Calu3 (cell line): ENCODE measurements around the gene CHST12. TPM values are rescaled to one million over a fixed set of nuclear protein-coding genes. Genes with fewer than 3 reads are reported as not detected.
"Not testable (repeated sequence)": the region's sequence is repeated elsewhere in the genome, so short reads cannot be mapped to it uniquely, and the experiment has no call there.

Experiments
- BruUV-seq: library from RNA; stranded (reverse); fragments of 400-500 nt; replicated peaks from 2 replicates; lab custom pipeline; 2021; lab: Mats Ljungman, UMichigan
- CTCF ChIA-PET: fragments of 300-600 bp; sonication (Branson Sonifier 250); formaldehyde crosslinking; loops from one replicate; lab custom pipeline; 2022; ENCODE audit warnings: antibody characterized with exemption; lab: Charles Lee
- DNase-seq: peaks from one replicate; pipeline ENCODE4 v3.0.0; 2022
- H3K27ac Mint-ChIP-seq: one replicate; pipeline ENCODE4 v1.8.0; 2022; ENCODE audit warnings: mixed read lengths; ENCODE audit not compliant: unreplicated experiment
- H3K27me3 Mint-ChIP-seq: one replicate; pipeline ENCODE4 v1.8.0; 2022; ENCODE audit warnings: mixed read lengths; ENCODE audit not compliant: unreplicated experiment
- H3K36me3 Mint-ChIP-seq: one replicate; pipeline ENCODE4 v1.8.0; 2022; ENCODE audit warnings: mild to moderate bottlenecking, moderate library complexity, mixed read lengths; ENCODE audit not compliant: insufficient read depth, unreplicated experiment
- H3K4me1 Mint-ChIP-seq: one replicate; pipeline ENCODE4 v1.8.0; 2022; ENCODE audit warnings: mild to moderate bottlenecking, low read depth, mixed read lengths; ENCODE audit not compliant: unreplicated experiment
- H3K4me3 Mint-ChIP-seq: one replicate; pipeline ENCODE4 v1.8.0; 2022; ENCODE audit warnings: mild to moderate bottlenecking, low read depth, moderate library complexity, mixed read lengths; ENCODE audit not compliant: unreplicated experiment
- H3K9me3 Mint-ChIP-seq: one replicate; pipeline ENCODE4 v1.8.0; 2022; ENCODE audit warnings: low read depth, mixed read lengths; ENCODE audit not compliant: unreplicated experiment
- intact Hi-C: fragments of 100-400 bp; cut with micrococcal nuclease; formaldehyde crosslinking; loops from one replicate; pipeline ENCODE4 v1.10.0; 2022; ENCODE audit not compliant: unreplicated experiment
- total RNA-seq: library from RNA; stranded (reverse); gene quantifications from 2 replicates; pipeline ENCODE4 v1.2.3, GENCODE V29; 2022
- TF ChIP-seq, protein P1 (sequence below): fragments of 200-600 bp; IDR thresholded peaks from one replicate; pipeline ENCODE4 v1.8.0; 2022; ENCODE audit warnings: antibody characterized with exemption; ENCODE audit not compliant: unreplicated experiment

Gene CHST12
- total RNA-seq, 1 experiment from 2014 or later: 21.2 TPM

DNA sequence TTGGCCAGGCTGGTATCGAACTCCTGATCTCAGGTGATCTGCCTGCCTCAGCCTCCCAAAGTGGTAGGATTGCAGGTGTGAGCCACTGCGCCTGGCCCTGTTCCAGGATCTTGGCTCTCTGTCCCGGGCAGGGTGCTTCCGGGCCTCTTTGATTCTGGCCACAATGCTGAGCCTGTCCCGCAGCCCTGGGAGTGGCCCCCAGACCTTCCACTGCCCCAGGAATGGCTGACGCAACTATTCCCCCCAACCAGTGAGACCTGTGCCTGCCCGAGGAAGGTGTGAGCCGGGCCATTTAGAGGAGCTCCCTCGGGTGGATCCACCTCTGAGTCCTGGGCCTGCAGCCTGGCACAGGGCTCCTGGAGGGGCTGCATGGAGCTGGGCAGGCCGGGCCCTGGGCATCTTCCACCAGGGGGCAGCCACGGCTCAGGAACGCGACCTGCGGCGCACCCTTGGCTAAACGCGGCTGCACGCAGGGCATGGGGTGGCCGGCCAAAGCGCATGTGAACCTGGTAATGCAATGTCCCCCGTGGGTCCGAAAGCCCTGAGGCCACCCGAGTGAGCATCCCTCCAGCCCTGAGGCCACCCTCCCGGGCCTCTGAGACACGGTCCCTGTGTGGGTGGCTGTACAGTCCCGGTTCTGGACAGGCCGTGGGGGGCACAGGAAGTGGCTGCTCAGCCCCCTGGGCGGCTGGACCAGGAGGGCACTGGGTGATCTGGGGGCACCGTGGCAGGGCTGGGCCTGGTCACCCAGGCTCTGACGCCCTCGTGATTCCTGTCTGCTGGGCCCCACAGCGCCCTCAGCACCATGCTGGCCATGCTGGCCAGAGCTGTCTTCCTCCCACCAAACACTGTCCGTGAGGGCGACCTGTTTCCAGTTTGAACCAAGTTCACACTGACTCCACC, 48.0 kb downstream of the CHST12 start:
- peak overlapping the region; percentile 53 for H3K27ac Mint-ChIP-seq
- H3K9me3 Mint-ChIP-seq: peaks cover 3% of the 10 kb centered on the region
- peak overlapping the region; percentile 50 for H3K4me3 Mint-ChIP-seq
- intact Hi-C loops: loop anchor here (1.0 to 2.0 kb wide), 2 partner anchors 18 to 229 kb away; no protein-coding TSS in a partner anchor
- H3K4me1 Mint-ChIP-seq: peaks cover 13% of the 10 kb centered on the region
- no TSS peak for BruUV-seq
- CTCF ChIA-PET: interaction anchor here (0.6 to 3.2 kb wide), 22 partner anchors 8 to 260 kb away, joined by 3 to 69 read pairs (median 4); partner anchors contain the start of gene TTYH3
- H3K36me3 Mint-ChIP-seq: peaks cover 22% of the 10 kb centered on the region
- no peaks in the 10 kb centered on the region for H3K27me3 Mint-ChIP-seq
- TF ChIP-seq, protein P1, sequence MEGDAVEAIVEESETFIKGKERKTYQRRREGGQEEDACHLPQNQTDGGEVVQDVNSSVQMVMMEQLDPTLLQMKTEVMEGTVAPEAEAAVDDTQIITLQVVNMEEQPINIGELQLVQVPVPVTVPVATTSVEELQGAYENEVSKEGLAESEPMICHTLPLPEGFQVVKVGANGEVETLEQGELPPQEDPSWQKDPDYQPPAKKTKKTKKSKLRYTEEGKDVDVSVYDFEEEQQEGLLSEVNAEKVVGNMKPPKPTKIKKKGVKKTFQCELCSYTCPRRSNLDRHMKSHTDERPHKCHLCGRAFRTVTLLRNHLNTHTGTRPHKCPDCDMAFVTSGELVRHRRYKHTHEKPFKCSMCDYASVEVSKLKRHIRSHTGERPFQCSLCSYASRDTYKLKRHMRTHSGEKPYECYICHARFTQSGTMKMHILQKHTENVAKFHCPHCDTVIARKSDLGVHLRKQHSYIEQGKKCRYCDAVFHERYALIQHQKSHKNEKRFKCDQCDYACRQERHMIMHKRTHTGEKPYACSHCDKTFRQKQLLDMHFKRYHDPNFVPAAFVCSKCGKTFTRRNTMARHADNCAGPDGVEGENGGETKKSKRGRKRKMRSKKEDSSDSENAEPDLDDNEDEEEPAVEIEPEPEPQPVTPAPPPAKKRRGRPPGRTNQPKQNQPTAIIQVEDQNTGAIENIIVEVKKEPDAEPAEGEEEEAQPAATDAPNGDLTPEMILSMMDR: peak; percentile 99
- peak; percentile 99 for DNase-seq

DNA sequence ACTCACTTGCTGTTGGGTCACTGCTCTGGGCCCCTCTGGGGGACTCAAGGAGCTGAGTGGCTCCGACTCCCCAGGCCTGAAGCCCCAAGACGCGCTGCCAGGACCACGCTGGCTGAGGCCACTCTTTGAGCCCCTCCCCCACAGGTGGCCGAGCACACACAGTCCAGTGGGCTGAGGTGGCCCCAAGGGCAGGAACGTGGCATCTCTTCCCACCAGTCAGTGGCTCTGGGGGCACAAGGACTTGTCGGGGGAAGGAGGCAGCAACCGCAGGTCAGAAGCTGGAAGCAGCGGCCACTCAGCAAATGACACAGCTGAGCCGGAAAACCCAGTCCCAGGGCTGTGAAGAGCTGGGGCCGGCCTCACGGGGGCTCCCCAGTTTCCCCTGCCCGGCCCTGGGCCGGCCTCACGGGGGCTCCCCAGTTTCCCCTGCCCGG, 48.7 kb downstream of the CHST12 start:
- peaks cover 3% of the 10 kb centered on the region for H3K9me3 Mint-ChIP-seq
- H3K4me1 Mint-ChIP-seq: peaks cover 13% of the 10 kb centered on the region
- no TSS peak for BruUV-seq
- peak; percentile 55 for DNase-seq
- H3K27ac Mint-ChIP-seq: peak overlapping the region; percentile 53
- no peaks in the 10 kb centered on the region for H3K27me3 Mint-ChIP-seq
- peaks cover 21% of the 10 kb centered on the region for H3K36me3 Mint-ChIP-seq
- CTCF ChIA-PET: interaction anchor here (0.8 to 3.2 kb wide), 15 partner anchors 11 to 259 kb away, joined by 3 to 69 read pairs (median 5); partner anchors contain the start of gene TTYH3
- peak overlapping the region; percentile 50 for H3K4me3 Mint-ChIP-seq
- TF ChIP-seq, protein P1: no peak
- intact Hi-C loops: no loop called here

DNA sequence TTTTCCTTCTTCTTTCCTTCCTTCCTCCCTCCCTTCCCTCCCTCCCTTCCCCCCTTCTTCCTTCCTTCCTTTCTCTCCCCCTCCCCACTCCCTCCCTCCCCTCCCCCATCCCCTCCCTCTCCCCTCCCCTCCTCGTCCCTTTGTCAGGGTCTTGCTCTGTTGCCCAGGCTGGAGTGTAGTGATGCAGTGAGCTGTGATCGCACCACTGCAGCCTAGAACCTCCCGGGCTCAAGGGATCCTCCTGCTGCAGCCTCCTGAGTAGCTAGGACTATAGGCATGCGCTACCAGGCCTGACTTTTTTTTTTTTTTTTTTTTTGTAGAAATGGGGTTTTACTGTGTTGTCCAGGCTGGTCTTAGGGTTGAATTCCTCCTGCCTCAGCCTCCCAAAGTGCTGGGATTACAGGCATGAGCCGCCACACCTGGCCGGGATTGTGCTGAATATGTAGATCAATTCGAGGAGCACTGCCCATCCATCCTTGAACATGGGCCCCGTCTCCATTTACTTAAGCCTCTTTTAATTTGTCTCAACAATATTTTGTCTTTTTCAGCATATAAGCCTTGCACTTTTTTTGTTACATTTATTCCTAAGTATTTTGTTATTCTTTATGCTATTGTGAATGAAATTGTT, 49.3 kb downstream of the CHST12 start:
- DNase-seq: no peak
- Mint-ChIP-seq H3K9me3 (peaks cover 3% of the 10 kb centered on the region), H3K36me3 (peaks cover 21% of the 10 kb centered on the region), H3K27ac (no peak overlapping the region), H3K27me3 (no peaks in the 10 kb centered on the region), H3K4me3 (no peak overlapping the region), H3K4me1 (peaks cover 13% of the 10 kb centered on the region)
- intact Hi-C loops: no loop called here
- no TSS peak for BruUV-seq
- CTCF ChIA-PET: interaction anchor here (0.7 to 3.2 kb wide), 11 partner anchors 12 to 258 kb away, joined by 3 to 69 read pairs (median 6); no protein-coding TSS in a partner anchor
- TF ChIP-seq, protein P1: no peak

DNA sequence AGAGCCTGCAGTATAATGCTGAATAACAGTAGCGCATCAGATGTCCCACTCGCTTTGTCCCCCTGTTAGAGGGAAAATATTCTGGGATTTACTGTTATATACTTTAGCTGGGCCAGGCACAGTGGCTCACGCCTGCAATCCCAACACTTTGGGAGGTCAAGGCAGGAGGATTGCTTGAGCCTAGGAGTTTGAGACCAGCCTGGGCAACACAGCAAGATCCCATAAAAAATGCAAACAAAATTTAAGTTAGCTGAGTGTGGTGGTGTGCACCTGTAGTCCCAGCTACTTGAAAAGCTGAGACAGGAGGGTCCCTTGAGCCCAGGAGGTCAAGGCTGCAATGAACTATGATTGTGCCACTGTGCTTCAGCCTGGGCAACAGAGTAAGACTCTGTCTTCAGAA, 50.4 kb downstream of the CHST12 start:
- H3K27me3 Mint-ChIP-seq, BruUV-seq, intact Hi-C loops, DNase-seq, H3K4me3 Mint-ChIP-seq, H3K27ac Mint-ChIP-seq, H3K9me3 Mint-ChIP-seq: not testable (repeated sequence)
- CTCF ChIA-PET: interaction anchor here (0.6 to 1.5 kb wide), 4 partner anchors 15 to 227 kb away, joined by 3 to 5 read pairs (median 4); no protein-coding TSS in a partner anchor
- Mint-ChIP-seq H3K4me1 (peaks cover 13% of the 10 kb centered on the region), H3K36me3 (peaks cover 21% of the 10 kb centered on the region)
